Measurements from ENCODE around the gene ADISSP. TPM values are rescaled to one million over a fixed set of nuclear protein-coding genes. Genes with fewer than 3 reads are reported as not detected.

Gene ADISSP
- total and polyA plus RNA-seq, 8 donors = 19.4 to 37.3 (median 29.4) TPM

DNA sequence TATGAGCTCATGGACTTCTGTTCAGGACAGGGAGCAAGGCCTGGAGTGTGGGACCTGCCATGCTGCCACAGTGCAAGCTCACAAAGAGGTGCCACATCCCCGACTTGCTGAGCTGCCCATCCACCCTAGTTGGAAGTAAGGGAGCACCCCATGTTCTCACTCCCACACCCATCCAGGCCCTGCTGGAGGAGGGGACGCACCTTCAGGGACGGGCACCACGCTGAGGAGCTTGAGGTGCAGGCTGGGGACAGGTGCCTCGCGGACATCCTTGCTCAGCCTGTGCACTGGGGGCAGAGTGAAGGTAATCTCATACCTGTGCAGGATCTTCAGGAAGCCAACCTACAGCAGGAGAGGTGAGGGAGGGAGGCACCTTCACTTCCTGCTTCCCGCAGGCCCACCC lies 12.3 kb downstream of the ADISSP start:
- Histone ChIP-seq H3K27me3 (peaks cover 0 to 17% of the 10 kb centered on the region in 2 donors), H3K36me3 (peaks cover 0 to 65% of the 10 kb centered on the region in 2 donors), H3K4me3 (no peak overlapping the region), H3K27ac (no peak overlapping the region), H3K9me3 (no peaks in the 10 kb centered on the region), H3K4me1 (peaks cover 0 to 33% of the 10 kb centered on the region in 2 donors)
- intact Hi-C loops (cut with DNase I) = no loop called here
- ATAC-seq = no peak
- TF ChIP-seq, protein P1, sequence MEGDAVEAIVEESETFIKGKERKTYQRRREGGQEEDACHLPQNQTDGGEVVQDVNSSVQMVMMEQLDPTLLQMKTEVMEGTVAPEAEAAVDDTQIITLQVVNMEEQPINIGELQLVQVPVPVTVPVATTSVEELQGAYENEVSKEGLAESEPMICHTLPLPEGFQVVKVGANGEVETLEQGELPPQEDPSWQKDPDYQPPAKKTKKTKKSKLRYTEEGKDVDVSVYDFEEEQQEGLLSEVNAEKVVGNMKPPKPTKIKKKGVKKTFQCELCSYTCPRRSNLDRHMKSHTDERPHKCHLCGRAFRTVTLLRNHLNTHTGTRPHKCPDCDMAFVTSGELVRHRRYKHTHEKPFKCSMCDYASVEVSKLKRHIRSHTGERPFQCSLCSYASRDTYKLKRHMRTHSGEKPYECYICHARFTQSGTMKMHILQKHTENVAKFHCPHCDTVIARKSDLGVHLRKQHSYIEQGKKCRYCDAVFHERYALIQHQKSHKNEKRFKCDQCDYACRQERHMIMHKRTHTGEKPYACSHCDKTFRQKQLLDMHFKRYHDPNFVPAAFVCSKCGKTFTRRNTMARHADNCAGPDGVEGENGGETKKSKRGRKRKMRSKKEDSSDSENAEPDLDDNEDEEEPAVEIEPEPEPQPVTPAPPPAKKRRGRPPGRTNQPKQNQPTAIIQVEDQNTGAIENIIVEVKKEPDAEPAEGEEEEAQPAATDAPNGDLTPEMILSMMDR (IDR thresholded peaks at IDR 0.05) = no peak
- DNase-seq = no peak

DNA sequence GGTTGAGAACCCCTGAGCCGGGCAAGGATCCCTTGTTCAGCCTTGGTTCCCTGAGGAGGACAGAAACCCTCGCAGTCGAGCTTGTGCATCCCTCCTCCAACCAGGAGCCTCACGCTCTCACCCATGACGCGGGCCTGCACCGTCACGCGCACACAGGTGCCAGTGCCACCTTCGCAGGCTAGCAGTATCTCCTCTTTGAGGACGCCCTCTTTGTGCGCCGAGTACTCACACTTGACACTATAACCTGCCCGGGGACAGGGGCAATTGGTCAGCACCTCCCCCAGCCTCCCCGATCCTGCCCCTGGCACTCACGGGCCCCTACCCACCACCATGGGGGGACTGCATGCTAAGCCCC lies 13.3 kb downstream of the ADISSP start:
- intact Hi-C loops (cut with DNase I) = no loop called here
- H3K27ac ChIP-seq = no peak overlapping the region
- H3K4me3 ChIP-seq = no peak overlapping the region
- no peaks in the 10 kb centered on the region for H3K9me3 ChIP-seq
- H3K4me1 ChIP-seq = peaks cover 0 to 42% of the 10 kb centered on the region in 2 donors
- peaks cover 0 to 27% of the 10 kb centered on the region in 2 donors for H3K27me3 ChIP-seq
- H3K36me3 ChIP-seq = peaks cover 0 to 64% of the 10 kb centered on the region in 2 donors
- ATAC-seq (no peak), DNase-seq (no peak)
- TF ChIP-seq, protein P1 (IDR thresholded peaks at IDR 0.05) = no peak

DNA sequence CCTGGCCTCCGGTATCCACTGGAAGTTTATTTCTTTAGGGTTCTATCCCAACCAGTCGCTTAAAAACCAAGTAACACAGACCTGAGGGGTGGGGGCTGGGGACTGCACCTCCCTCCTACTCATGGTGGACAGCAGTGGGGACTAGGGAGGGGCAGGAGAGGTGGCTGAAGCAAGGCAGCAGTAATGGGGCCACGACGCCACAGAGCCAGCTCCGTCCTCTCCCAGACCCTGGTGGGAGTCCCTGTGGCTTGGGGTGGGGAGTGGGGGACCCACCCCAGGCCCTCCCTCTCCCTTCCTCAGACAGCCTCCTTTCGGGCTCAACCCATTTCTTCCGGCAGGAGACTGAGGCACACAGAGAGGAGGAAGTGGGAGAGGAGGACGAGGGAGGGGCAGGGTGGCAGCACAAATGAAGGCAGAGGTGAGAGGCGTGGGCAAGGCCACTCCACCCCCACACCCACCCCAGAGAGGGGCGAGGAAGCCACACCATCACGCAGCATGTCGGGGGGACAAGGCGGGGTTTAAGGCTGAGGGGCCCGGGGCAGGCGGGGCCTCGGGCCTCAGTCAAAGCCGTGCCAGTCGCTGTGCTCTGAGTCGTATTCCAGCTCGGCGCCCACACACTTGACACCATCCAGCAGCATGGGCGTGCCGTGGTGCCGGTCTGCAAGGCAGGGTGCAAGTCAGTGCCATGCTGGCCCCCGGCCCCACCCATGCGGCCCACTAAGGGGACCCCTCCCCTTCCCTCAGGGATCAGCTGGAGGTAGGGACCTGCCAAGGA lies 13.9 kb downstream of the ADISSP start:
- no peaks in the 10 kb centered on the region for H3K9me3 ChIP-seq
- no peak for DNase-seq
- H3K4me1 ChIP-seq = peaks cover 0 to 42% of the 10 kb centered on the region in 2 donors
- TF ChIP-seq, protein P1 (IDR thresholded peaks at IDR 0.05) = no peak
- intact Hi-C loops (cut with DNase I) = no loop called here
- H3K36me3 ChIP-seq = peaks cover 0 to 61% of the 10 kb centered on the region in 2 donors
- no peak for ATAC-seq
- H3K4me3 ChIP-seq = no peak overlapping the region
- no peak overlapping the region for H3K27ac ChIP-seq
- H3K27me3 ChIP-seq = peaks cover 0 to 32% of the 10 kb centered on the region in 2 donors

DNA sequence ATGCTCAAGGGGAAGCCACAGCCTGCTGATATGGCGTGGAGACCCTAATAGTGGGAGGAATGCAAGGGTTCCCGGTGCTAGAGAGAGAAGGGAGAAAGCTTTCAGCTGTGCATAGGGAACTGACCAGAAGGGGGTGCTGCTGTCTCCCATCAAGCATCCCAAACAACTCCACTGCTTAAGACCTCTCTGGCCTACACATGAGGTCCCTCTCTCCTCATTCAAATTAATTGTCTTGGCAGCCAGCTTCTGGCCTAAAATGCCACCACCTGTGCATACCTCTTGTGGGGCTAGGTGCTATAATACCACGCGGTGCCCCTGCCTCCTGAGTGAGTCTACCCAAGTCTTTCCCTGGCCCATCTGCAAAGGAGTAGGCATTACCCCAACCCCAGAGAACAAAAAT lies 14.5 kb downstream of the ADISSP start:
- ATAC-seq (peak; percentile 86), DNase-seq (peak in 2 of 4 donors; percentile 42 to 67)
- Histone ChIP-seq H3K36me3 (peaks cover 0 to 59% of the 10 kb centered on the region in 2 donors), H3K27ac (no peak overlapping the region), H3K27me3 (peaks cover 0 to 38% of the 10 kb centered on the region in 2 donors), H3K9me3 (no peaks in the 10 kb centered on the region), H3K4me1 (peaks cover 0 to 42% of the 10 kb centered on the region in 2 donors), H3K4me3 (no peak overlapping the region)
- TF ChIP-seq, protein P1 (IDR thresholded peaks at IDR 0.05) = peak; percentile 57 to 82
- intact Hi-C loops (cut with DNase I) = no loop called here

DNA sequence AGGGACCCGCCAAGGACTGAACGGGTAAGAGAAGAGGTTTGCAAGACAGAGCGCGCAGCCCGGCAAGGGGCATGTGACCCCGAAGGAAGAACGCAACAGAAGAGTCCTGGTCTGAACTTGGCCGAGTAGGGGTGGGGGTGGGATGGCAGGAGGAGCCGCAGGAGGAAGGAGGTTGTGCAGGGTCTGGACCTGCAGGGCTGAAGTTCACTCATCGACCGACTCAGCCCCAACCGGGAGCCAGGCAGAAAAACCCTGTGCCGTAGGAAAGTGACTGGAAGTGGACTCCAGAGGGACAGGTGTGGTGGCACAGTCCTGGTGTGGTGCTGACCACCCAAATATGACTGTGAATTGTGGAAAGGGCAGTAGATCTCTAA lies 15.2 kb downstream of the ADISSP start:
- ATAC-seq = no peak
- peaks cover 0 to 63% of the 10 kb centered on the region in 2 donors for H3K36me3 ChIP-seq
- H3K4me3 ChIP-seq = peak overlapping the region in 1 of 2 donors; percentile 47
- H3K27ac ChIP-seq = no peak overlapping the region
- peaks cover 0 to 44% of the 10 kb centered on the region in 2 donors for H3K27me3 ChIP-seq
- no peak for DNase-seq
- H3K9me3 ChIP-seq = no peaks in the 10 kb centered on the region
- TF ChIP-seq, protein P1 (IDR thresholded peaks at IDR 0.05) = no peak
- peaks cover 0 to 39% of the 10 kb centered on the region in 2 donors for H3K4me1 ChIP-seq
- intact Hi-C loops (cut with DNase I) = no loop called here
